IMR-90 (cell line): ENCODE results near the gene NAB2. TPM values are rescaled to one million over a fixed set of nuclear protein-coding genes. Genes with fewer than 3 reads are reported as not detected.

Experiments used
- ATAC-seq: fragments of 200-7000 bp; cut with Tn5 transposase; 2 replicates; pipeline ENCODE4 v1.9.1; 2020; ENCODE audit warnings: low read depth, mild to moderate bottlenecking, moderate library complexity
- BruUV-seq: library from RNA; stranded (reverse); fragments of 400-500 nt; replicated peaks from 2 replicates; lab custom pipeline; 2021; lab: Mats Ljungman, UMichigan
- CTCF ChIA-PET: fragments of 300-600 bp; formaldehyde crosslinking; extraction: SDS; loops from one replicate; lab custom pipeline; 2021; ENCODE audit warnings: antibody characterized with exemption; lab: Yijun Ruan, JAX
- POLR2A ChIA-PET: fragments of 300-600 bp; sonication (Branson Sonifier 250); formaldehyde crosslinking; loops from one replicate; lab custom pipeline; 2022; ENCODE audit warnings: antibody characterized with exemption; ENCODE audit not compliant: unreplicated experiment; lab: Charles Lee
- DNase-seq: peaks from one replicate; pipeline ENCODE4 v3.0.0; 2013
- H2AFZ ChIP-seq: replicated peaks from 2 replicates; pipeline ENCODE3; 2013; ENCODE audit warnings: low read length, mild to moderate bottlenecking; ENCODE audit not compliant: poor library complexity
- H2AK5ac ChIP-seq: 2 replicates; pipeline ENCODE4 v1.6.1; 2013; ENCODE audit warnings: low read depth, low read length, inconsistent platforms
- H2AK9ac ChIP-seq: replicated peaks from 2 replicates; pipeline ENCODE3; 2013; ENCODE audit warnings: mild to moderate bottlenecking, low read depth, low read length, moderate library complexity; ENCODE audit not compliant: poor library complexity
- H2BK120ac ChIP-seq: 2 replicates; pipeline ENCODE4 v1.6.1; 2013; ENCODE audit warnings: low read depth, low read length, inconsistent platforms
- H2BK15ac ChIP-seq: 3 replicates; pipeline ENCODE4 v1.6.1; 2013; ENCODE audit warnings: low read depth, low read length, inconsistent platforms
- H2BK20ac ChIP-seq: 2 replicates; pipeline ENCODE4 v1.6.1; 2013; ENCODE audit warnings: low read depth, mild to moderate bottlenecking, inconsistent platforms, low read length, moderate library complexity
- H2BK5ac ChIP-seq: 2 replicates; pipeline ENCODE4 v1.6.1; 2013; ENCODE audit warnings: mild to moderate bottlenecking, low read depth, low read length, inconsistent platforms; ENCODE audit not compliant: poor library complexity, severe bottlenecking
- H3K14ac ChIP-seq: replicated peaks from 2 replicates; pipeline ENCODE4 v1.6.1; 2013; ENCODE audit warnings: low read depth, low read length, inconsistent platforms
- H3K18ac ChIP-seq: 2 replicates; pipeline ENCODE4 v1.6.1; 2013; ENCODE audit warnings: low read depth, low read length, control low read depth
- H3K23ac ChIP-seq: 2 replicates; pipeline ENCODE4 v1.6.1; 2013; ENCODE audit warnings: low read depth, low read length, inconsistent platforms
- H3K27ac ChIP-seq: 2 replicates; pipeline ENCODE4 v1.5.1; 2013; ENCODE audit warnings: mild to moderate bottlenecking, control low read depth, low read length; ENCODE audit not compliant: insufficient read depth
- H3K27me3 ChIP-seq: 2 replicates; pipeline ENCODE4 v1.6.1; 2013; ENCODE audit warnings: low read length; ENCODE audit not compliant: control insufficient read depth, insufficient read depth
- H3K36me3 ChIP-seq: 2 replicates; pipeline ENCODE4 v1.6.1; 2013; ENCODE audit warnings: low read length, mixed read lengths; ENCODE audit not compliant: control insufficient read depth, insufficient read depth
- H3K4ac ChIP-seq: 2 replicates; pipeline ENCODE4 v1.6.1; 2013; ENCODE audit warnings: low read depth, low read length, inconsistent platforms
- H3K4me1 ChIP-seq: 2 replicates; pipeline ENCODE4 v1.6.1; 2013; ENCODE audit warnings: low read length, mixed read lengths; ENCODE audit not compliant: control insufficient read depth, insufficient read depth
- H3K4me2 ChIP-seq: 2 replicates; pipeline ENCODE4 v1.6.1; 2013; ENCODE audit warnings: low read depth, mild to moderate bottlenecking, control low read depth, low read length, moderate library complexity
- H3K4me3 ChIP-seq: 2 replicates; pipeline ENCODE4 v1.5.1; 2013; ENCODE audit warnings: low read depth, mild to moderate bottlenecking, control low read depth, low read length, moderate library complexity; ENCODE audit not compliant: insufficient read depth
- H3K56ac ChIP-seq: 2 replicates; pipeline ENCODE4 v1.6.1; 2013; ENCODE audit warnings: low read length, inconsistent platforms; ENCODE audit not compliant: insufficient read depth; ENCODE audit errors: extremely low read depth
- H3K79me1 ChIP-seq, 2 experiments: 2 replicates each; pipeline ENCODE4 v1.6.1; 2013; ENCODE audit warnings: low read length in 2 of 2, inconsistent platforms in 1 of 2, low read depth in 1 of 2
- H3K9ac ChIP-seq: 2 replicates; pipeline ENCODE4 v1.6.1; 2013; ENCODE audit warnings: low read depth, low read length, control low read depth
- H3K9me1 ChIP-seq: 2 replicates; pipeline ENCODE4 v1.6.1; 2013; ENCODE audit warnings: low read length, inconsistent platforms; ENCODE audit not compliant: insufficient read depth
- H3K9me3 ChIP-seq: 2 replicates; pipeline ENCODE4 v1.6.1; 2013; ENCODE audit warnings: low read length; ENCODE audit not compliant: control insufficient read depth, insufficient read depth
- H4K20me1 ChIP-seq: 2 replicates; pipeline ENCODE4 v1.6.1; 2013; ENCODE audit warnings: low read length, inconsistent platforms; ENCODE audit not compliant: insufficient read depth
- H4K5ac ChIP-seq: 2 replicates; pipeline ENCODE4 v1.6.1; 2013; ENCODE audit warnings: mild to moderate bottlenecking, low read depth, low read length, control low read depth
- H4K8ac ChIP-seq, 2 experiments: 2 replicates each; pipeline ENCODE4 v1.6.1; 2013; ENCODE audit warnings: low read depth in 2 of 2, low read length in 2 of 2, control low read depth in 1 of 2, inconsistent platforms in 1 of 2
- H4K91ac ChIP-seq: 2 replicates; pipeline ENCODE4 v1.6.1; 2013; ENCODE audit warnings: low read depth, low read length, inconsistent platforms; ENCODE audit not compliant: insufficient read depth
- BHLHE40 ChIP-seq: fragments of 150-350 bp; IDR thresholded peaks from 2 replicates; pipeline ENCODE4 v1.6.1; 2016; ENCODE audit warnings: mild to moderate bottlenecking, low read depth, low read length
- CEBPB ChIP-seq: IDR thresholded peaks from 2 replicates; pipeline ENCODE4 v1.6.1; 2012; ENCODE audit warnings: low read depth, low read length, improper control_type of control experiment
- CHD1 ChIP-seq: IDR thresholded peaks from 2 replicates; pipeline ENCODE4 v1.6.1; 2012; ENCODE audit warnings: low read depth, low read length, improper control_type of control experiment
- FOS ChIP-seq: fragments of 150-350 bp; IDR thresholded peaks from 2 replicates; pipeline ENCODE4 v1.6.1; 2016; ENCODE audit warnings: low read depth, low read length
- MAFK ChIP-seq: IDR thresholded peaks from 2 replicates; pipeline ENCODE4 v1.6.1; 2012; ENCODE audit warnings: low read depth, low read length, improper control_type of control experiment
- MAZ ChIP-seq: IDR thresholded peaks from 2 replicates; pipeline ENCODE4 v1.6.1; 2012; ENCODE audit warnings: low read depth, mild to moderate bottlenecking, low read length, improper control_type of control experiment, moderate library complexity, borderline replicate concordance
- MXI1 ChIP-seq: IDR thresholded peaks from 2 replicates; pipeline ENCODE4 v1.6.1; 2012; ENCODE audit warnings: low read depth, mild to moderate bottlenecking, low read length, moderate library complexity, borderline replicate concordance
- NFE2L2 ChIP-seq: fragments of 150-350 bp; IDR thresholded peaks from 2 replicates; pipeline ENCODE4 v1.6.1; 2016; ENCODE audit warnings: low read depth, mild to moderate bottlenecking, low read length
- POLR2A ChIP-seq: IDR thresholded peaks from 2 replicates; pipeline ENCODE4 v1.6.1; 2012; ENCODE audit warnings: mild to moderate bottlenecking, low read depth, low read length
- RAD21 ChIP-seq: IDR thresholded peaks from 2 replicates; pipeline ENCODE4 v1.6.1; 2012; ENCODE audit warnings: low read length, improper control_type of control experiment
- RCOR1 ChIP-seq: IDR thresholded peaks from 2 replicates; pipeline ENCODE4 v1.6.1; 2012; ENCODE audit warnings: mild to moderate bottlenecking, low read length, improper control_type of control experiment; ENCODE audit not compliant: insufficient replicate concordance
- RFX5 ChIP-seq: IDR thresholded peaks from 2 replicates; pipeline ENCODE4 v1.8.0; 2012; ENCODE audit warnings: low read depth, mild to moderate bottlenecking, low read length, moderate library complexity
- SMC3 ChIP-seq: fragments of 150-350 bp; IDR thresholded peaks from 2 replicates; pipeline ENCODE4 v1.6.1; 2016; ENCODE audit warnings: low read depth, mild to moderate bottlenecking, antibody characterized with exemption, low read length, moderate library complexity
- WGBS, 2 experiments: methylation state at CpG; one replicate each; pipeline versions ENCODE4 v1.1.5 to v1.1.7; 2013; ENCODE audit warnings: missing lambda C conversion rate in 2 of 2; ENCODE audit not compliant: insufficient read length in 1 of 2; ENCODE audit errors: extremely low coverage in 2 of 2; 5-methylcytosine and 5-hydroxymethylcytosine counted together
- dilution Hi-C: fragments of 300-500 bp; cut with HindIII; formaldehyde crosslinking; loops from one replicate; pipeline ENCODE4 v1.14.3; 2018; ENCODE audit warnings: low sequenced_read_pairs; ENCODE audit not compliant: unreplicated experiment
- in situ Hi-C: fragments of 300-500 bp; cut with MboI; formaldehyde crosslinking; loops from 3 replicates; pipeline ENCODE4 v1.14.3; 2019; ENCODE audit warnings: low sequenced_read_pairs, inconsistent platforms, mixed read lengths
- intact Hi-C: fragments of 100-400 bp; cut with micrococcal nuclease; formaldehyde crosslinking; loops from 2 replicates; pipeline ENCODE4 v1.10.0; 2022
- polyA plus RNA-seq, 3 experiments: library from polyadenylated mRNA; depleted of rRNA; stranded (reverse); fragments of >200 nt; gene quantifications; 2 replicates each; pipeline ENCODE4 v1.2.3, GENCODE V29; 2012; ENCODE audit warnings: low replicate concordance in 1 of 3
- total RNA-seq: library from RNA; depleted of rRNA; stranded (reverse); fragments of >200 nt; gene quantifications from 2 replicates; pipeline ENCODE4 v1.2.3, GENCODE V29; 2012
- TF ChIP-seq, protein P1 (sequence below): conservative IDR thresholded peaks from 2 replicates; pipeline ENCODE4 v1.5.1; 2012; ENCODE audit warnings: mild to moderate bottlenecking, low read depth, low read length, improper control_type of control experiment
- TF ChIP-seq, protein P2 (sequence below): fragments of 150-350 bp; IDR thresholded peaks from 2 replicates; pipeline ENCODE4 v1.6.1; 2017; ENCODE audit warnings: mild to moderate bottlenecking, antibody characterized with exemption, low read length, low read depth
- TF ChIP-seq, protein P3 (sequence below): fragments of 150-350 bp; IDR thresholded peaks from 2 replicates; pipeline ENCODE4 v1.6.1; 2016; ENCODE audit warnings: low read depth, mild to moderate bottlenecking, low read length, moderate library complexity, borderline replicate concordance

NAB2 gene
- total and polyA plus RNA-seq, 2 of the 4 experiments (the other 2 are of a cell fraction), result 65.1 to 68.8 TPM

DNA sequence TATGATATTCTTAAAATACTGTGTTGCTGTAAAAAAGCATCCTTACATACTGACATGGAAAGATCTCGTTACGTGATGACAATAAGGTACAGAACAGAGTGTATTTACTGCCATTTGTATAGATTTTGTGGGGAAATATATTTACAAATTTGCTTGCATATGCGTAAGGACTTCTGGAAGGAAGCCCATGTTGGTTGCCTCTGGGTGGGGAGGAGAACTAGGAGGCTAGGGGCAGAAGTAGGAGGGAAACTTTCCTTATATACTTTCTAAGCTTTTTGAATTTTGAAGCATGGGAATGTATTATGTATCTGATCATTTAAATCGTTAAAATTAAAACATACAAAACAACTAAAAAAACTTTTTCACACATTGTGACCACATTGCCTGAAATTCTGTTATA, 48.7 kb upstream of the NAB2 start:
- Histone ChIP-seq H3K4me3 (no peak overlapping the region), H3K14ac (no peak overlapping the region), H2BK120ac (no peak overlapping the region), H3K27ac (no peak overlapping the region), H2AK5ac (no peak overlapping the region), H2BK15ac (no peak overlapping the region), H3K36me3 (no peaks in the 10 kb centered on the region), H4K5ac (no peak overlapping the region), H2AK9ac (no peak overlapping the region), H3K56ac (no peak overlapping the region), H3K9me3 (no peaks in the 10 kb centered on the region), H3K4me2 (no peak overlapping the region), H4K20me1 (no peaks in the 10 kb centered on the region), H3K4ac (no peak overlapping the region), H3K9ac (no peak overlapping the region), H3K9me1 (no peaks in the 10 kb centered on the region), H3K27me3 (peaks cover 66% of the 10 kb centered on the region), H4K91ac (no peak overlapping the region), H4K8ac (no peak overlapping the region), H3K4me1 (no peaks in the 10 kb centered on the region), H2BK20ac (no peak overlapping the region), H2AFZ (no peak overlapping the region), H3K79me1 (no peaks in the 10 kb centered on the region), H3K18ac (no peak overlapping the region), H2BK5ac (no peak overlapping the region), H3K23ac (no peak overlapping the region)
- DNase-seq (no peak), ATAC-seq (no peak)
- WGBS, 2 experiments, result no CpG with 5 or more reads among the region's 4 CpGs
- in situ Hi-C loops, result no loop called here
- TF ChIP-seq SMC3, result no peak
- no peak for TF ChIP-seq CHD1
- TF ChIP-seq CEBPB, result no peak
- no peak for TF ChIP-seq MAZ
- TF ChIP-seq FOS, result no peak
- TF ChIP-seq, protein P1, sequence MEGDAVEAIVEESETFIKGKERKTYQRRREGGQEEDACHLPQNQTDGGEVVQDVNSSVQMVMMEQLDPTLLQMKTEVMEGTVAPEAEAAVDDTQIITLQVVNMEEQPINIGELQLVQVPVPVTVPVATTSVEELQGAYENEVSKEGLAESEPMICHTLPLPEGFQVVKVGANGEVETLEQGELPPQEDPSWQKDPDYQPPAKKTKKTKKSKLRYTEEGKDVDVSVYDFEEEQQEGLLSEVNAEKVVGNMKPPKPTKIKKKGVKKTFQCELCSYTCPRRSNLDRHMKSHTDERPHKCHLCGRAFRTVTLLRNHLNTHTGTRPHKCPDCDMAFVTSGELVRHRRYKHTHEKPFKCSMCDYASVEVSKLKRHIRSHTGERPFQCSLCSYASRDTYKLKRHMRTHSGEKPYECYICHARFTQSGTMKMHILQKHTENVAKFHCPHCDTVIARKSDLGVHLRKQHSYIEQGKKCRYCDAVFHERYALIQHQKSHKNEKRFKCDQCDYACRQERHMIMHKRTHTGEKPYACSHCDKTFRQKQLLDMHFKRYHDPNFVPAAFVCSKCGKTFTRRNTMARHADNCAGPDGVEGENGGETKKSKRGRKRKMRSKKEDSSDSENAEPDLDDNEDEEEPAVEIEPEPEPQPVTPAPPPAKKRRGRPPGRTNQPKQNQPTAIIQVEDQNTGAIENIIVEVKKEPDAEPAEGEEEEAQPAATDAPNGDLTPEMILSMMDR, result no peak
- TF ChIP-seq RAD21, result no peak
- no peak for TF ChIP-seq RFX5
- TF ChIP-seq BHLHE40, result no peak
- TF ChIP-seq MXI1, result no peak
- TF ChIP-seq, protein P2, sequence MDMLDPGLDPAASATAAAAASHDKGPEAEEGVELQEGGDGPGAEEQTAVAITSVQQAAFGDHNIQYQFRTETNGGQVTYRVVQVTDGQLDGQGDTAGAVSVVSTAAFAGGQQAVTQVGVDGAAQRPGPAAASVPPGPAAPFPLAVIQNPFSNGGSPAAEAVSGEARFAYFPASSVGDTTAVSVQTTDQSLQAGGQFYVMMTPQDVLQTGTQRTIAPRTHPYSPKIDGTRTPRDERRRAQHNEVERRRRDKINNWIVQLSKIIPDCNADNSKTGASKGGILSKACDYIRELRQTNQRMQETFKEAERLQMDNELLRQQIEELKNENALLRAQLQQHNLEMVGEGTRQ, result no peak
- TF ChIP-seq, protein P3, sequence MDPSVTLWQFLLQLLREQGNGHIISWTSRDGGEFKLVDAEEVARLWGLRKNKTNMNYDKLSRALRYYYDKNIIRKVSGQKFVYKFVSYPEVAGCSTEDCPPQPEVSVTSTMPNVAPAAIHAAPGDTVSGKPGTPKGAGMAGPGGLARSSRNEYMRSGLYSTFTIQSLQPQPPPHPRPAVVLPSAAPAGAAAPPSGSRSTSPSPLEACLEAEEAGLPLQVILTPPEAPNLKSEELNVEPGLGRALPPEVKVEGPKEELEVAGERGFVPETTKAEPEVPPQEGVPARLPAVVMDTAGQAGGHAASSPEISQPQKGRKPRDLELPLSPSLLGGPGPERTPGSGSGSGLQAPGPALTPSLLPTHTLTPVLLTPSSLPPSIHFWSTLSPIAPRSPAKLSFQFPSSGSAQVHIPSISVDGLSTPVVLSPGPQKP, result no peak
- no peak for TF ChIP-seq NFE2L2
- no peak for TF ChIP-seq RCOR1
- TF ChIP-seq MAFK, result no peak
- no peak for TF ChIP-seq POLR2A
- CTCF ChIA-PET, result interaction anchor here (0.5 kb wide), 1 partner anchor 281 kb away, joined by 3 read pairs; no protein-coding TSS in a partner anchor
- dilution Hi-C loops, result no loop called here
- POLR2A ChIA-PET, result no interaction called here
- intact Hi-C loops, result no loop called here
- no TSS peak for BruUV-seq
